Measurements from ENCODE around the gene EXD3. TPM values are rescaled to one million over a fixed set of nuclear protein-coding genes. Genes with fewer than 3 reads are reported as not detected.

EXD3 gene
- total RNA-seq, 1 donor from 2014 or later, result 9.2 TPM

GRCh38 chr9:137305060-137305797 is 117.7 kb downstream of the EXD3 start:
- intact Hi-C loops (cut with micrococcal nuclease), result no loop called here
- H3K4me1 ChIP-seq, result peaks cover 66% of the 10 kb centered on the region
- peak overlapping the region; percentile 55 for H3K4me3 ChIP-seq
- H3K27ac ChIP-seq (replicated peaks), result peak overlapping the region; percentile 91
- H3K27me3 ChIP-seq (ENCODE audit: low read depth), result peaks cover 40% of the 10 kb centered on the region
- peak; percentile 68 for DNase-seq
- H3K36me3 ChIP-seq, result no peaks in the 10 kb centered on the region
- TF ChIP-seq CTCF (IDR thresholded peaks at IDR 0.05; ENCODE audit: borderline replicate concordance), result peak; percentile 28
- no peaks in the 10 kb centered on the region for H3K9me3 ChIP-seq (replicated peaks)

- intact Hi-C loops (cut with micrococcal nuclease), result no loop called here
- peaks cover 47% of the 10 kb centered on the region for H3K27me3 ChIP-seq (ENCODE audit: low read depth)
Observed at GRCh38 chr9:137304383-137305059, 118.4 kb downstream of the EXD3 start.

GRCh38 chr9:137303893-137304382 is 119.0 kb downstream of the EXD3 start:
- intact Hi-C loops (cut with micrococcal nuclease), result no loop called here
- no peak for DNase-seq
- Histone ChIP-seq H3K9me3 (replicated peaks) (no peaks in the 10 kb centered on the region), H3K4me3 (peak overlapping the region; percentile 80), H3K27ac (replicated peaks) (peak overlapping the region; percentile 91), H3K4me1 (peaks cover 79% of the 10 kb centered on the region), H3K27me3 (ENCODE audit: low read depth) (peaks cover 52% of the 10 kb centered on the region), H3K36me3 (no peaks in the 10 kb centered on the region)
- TF ChIP-seq CTCF (IDR thresholded peaks at IDR 0.05; ENCODE audit: borderline replicate concordance), result no peak

More at GRCh38 chr9:137304383-137305059, 118.4 kb downstream of the EXD3 start:
- H3K9me3 ChIP-seq (replicated peaks), result no peaks in the 10 kb centered on the region
- peaks cover 73% of the 10 kb centered on the region for H3K4me1 ChIP-seq
- H3K4me3 ChIP-seq, result peak overlapping the region; percentile 55
- no peak for TF ChIP-seq CTCF (IDR thresholded peaks at IDR 0.05; ENCODE audit: borderline replicate concordance)
- H3K27ac ChIP-seq (replicated peaks), result peak overlapping the region; percentile 91
- H3K36me3 ChIP-seq, result no peaks in the 10 kb centered on the region
- DNase-seq, result peak; percentile 15

GRCh38 chr9:137303151-137303892 is 119.6 kb downstream of the EXD3 start:
- Histone ChIP-seq H3K4me3 (peak overlapping the region; percentile 80), H3K27ac (replicated peaks) (peak overlapping the region; percentile 91), H3K27me3 (ENCODE audit: low read depth) (peaks cover 57% of the 10 kb centered on the region), H3K36me3 (no peaks in the 10 kb centered on the region), H3K9me3 (replicated peaks) (no peaks in the 10 kb centered on the region), H3K4me1 (peaks cover 84% of the 10 kb centered on the region)
- no peak for TF ChIP-seq CTCF (IDR thresholded peaks at IDR 0.05; ENCODE audit: borderline replicate concordance)
- intact Hi-C loops (cut with micrococcal nuclease), result no loop called here
- DNase-seq, result peak; percentile 15

- Histone ChIP-seq H3K27ac (replicated peaks) (peak overlapping the region; percentile 91), H3K36me3 (no peaks in the 10 kb centered on the region), H3K27me3 (ENCODE audit: low read depth) (peaks cover 57% of the 10 kb centered on the region), H3K9me3 (replicated peaks) (no peaks in the 10 kb centered on the region), H3K4me1 (peaks cover 90% of the 10 kb centered on the region), H3K4me3 (peak overlapping the region; percentile 80)
- peak; percentile 66 for TF ChIP-seq CTCF (IDR thresholded peaks at IDR 0.05; ENCODE audit: borderline replicate concordance)
- intact Hi-C loops (cut with micrococcal nuclease), result no loop called here
- DNase-seq, result peak; percentile 18
Observed at GRCh38 chr9:137302449-137303150, 120.4 kb downstream of the EXD3 start.

Measured in left ventricle myocardium inferior (tissue), 1 donor.